Cardiac muscle cell (in vitro differentiated cells and primary cell): Measurements from ENCODE around the gene KATNIP. TPM values are rescaled to one million over a fixed set of nuclear protein-coding genes. Genes with fewer than 3 reads are reported as not detected.
A peak's percentile ranks its signal among the peaks of the same experiment; 100 is the strongest.

Experiments
- DNase-seq, 2 donors: peaks; one replicate each; pipeline versions ENCODE4 v3.0.0 to v3.0.0-alpha.2; 2010 to 2017; ENCODE audit warnings: low read depth in 1 of 2, low spot score in 1 of 2
- H3K27ac ChIP-seq: fragments of 200-600 bp; sonication (generic); 2 replicates; pipeline ENCODE4 v1.5.1; 2016
- H3K27me3 ChIP-seq: fragments of 200-600 bp; sonication (generic); 2 replicates; pipeline ENCODE4 v1.6.0; 2016; ENCODE audit warnings: control low read depth
- H3K36me3 ChIP-seq: fragments of 200-600 bp; sonication (generic); 2 replicates; pipeline ENCODE4 v1.5.1; 2016; ENCODE audit warnings: control low read depth
- H3K4me1 ChIP-seq: fragments of 200-600 bp; sonication (generic); 2 replicates; pipeline ENCODE4 v1.8.1; 2017; ENCODE audit warnings: low read depth, mild to moderate bottlenecking, mixed run types
- H3K4me3 ChIP-seq: fragments of 200-600 bp; sonication (generic); 2 replicates; pipeline ENCODE4 v1.5.1; 2016; ENCODE audit warnings: mild to moderate bottlenecking
- H3K9me3 ChIP-seq: fragments of 200-600 bp; sonication (generic); 2 replicates; pipeline ENCODE4 v1.5.1; 2017; ENCODE audit warnings: low read depth, mild to moderate bottlenecking, control low read depth
- polyA plus RNA-seq: library from polyadenylated mRNA; unstranded; fragments of >200 nt; fragmentation: Nextera tagmentation; extraction: Ambion mirVana; gene quantifications from 2 replicates; pipeline ENCODE4 v1.2.1, GENCODE V29; 2016
- total RNA-seq: library from RNA; depleted of rRNA; stranded (reverse); fragments of >200 nt; gene quantifications from 2 replicates; pipeline ENCODE4 v1.2.3, GENCODE V29; 2016
- TF ChIP-seq, protein P1 (sequence below): IDR thresholded peaks from 2 replicates; pipeline ENCODE4 v1.5.1; 2012; ENCODE audit warnings: low read depth, mild to moderate bottlenecking, low read length

KATNIP gene
- total and polyA plus RNA-seq, 2 experiments from 2014 or later = 10.8 to 24.1 TPM

DNA sequence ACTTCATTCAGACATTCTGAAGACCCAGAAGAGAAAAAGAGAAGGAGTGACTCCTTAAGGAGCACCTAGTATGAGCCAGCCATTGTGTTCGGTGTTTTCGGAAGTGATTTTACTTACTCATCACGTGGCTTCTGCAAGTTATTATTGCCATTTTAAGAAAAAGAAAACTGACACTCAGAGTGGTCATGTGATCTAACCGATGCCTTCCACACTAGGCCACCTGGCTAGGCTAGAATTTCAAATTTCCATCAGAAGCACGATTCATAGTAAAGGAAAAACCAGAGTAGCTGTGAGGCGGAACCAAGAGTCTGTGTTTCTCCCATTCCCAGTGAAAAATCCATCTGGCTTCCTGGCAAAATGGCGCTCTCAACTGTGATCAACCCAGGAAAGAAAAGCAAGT, 32.3 kb upstream of the KATNIP start:
- Histone ChIP-seq H3K27ac (peak overlapping the region; percentile 57), H3K9me3 (no peaks in the 10 kb centered on the region), H3K36me3 (peaks cover 5% of the 10 kb centered on the region), H3K4me3 (no peak overlapping the region), H3K27me3 (no peaks in the 10 kb centered on the region), H3K4me1 (peaks cover 24% of the 10 kb centered on the region)
- DNase-seq = no peak
- TF ChIP-seq, protein P1, sequence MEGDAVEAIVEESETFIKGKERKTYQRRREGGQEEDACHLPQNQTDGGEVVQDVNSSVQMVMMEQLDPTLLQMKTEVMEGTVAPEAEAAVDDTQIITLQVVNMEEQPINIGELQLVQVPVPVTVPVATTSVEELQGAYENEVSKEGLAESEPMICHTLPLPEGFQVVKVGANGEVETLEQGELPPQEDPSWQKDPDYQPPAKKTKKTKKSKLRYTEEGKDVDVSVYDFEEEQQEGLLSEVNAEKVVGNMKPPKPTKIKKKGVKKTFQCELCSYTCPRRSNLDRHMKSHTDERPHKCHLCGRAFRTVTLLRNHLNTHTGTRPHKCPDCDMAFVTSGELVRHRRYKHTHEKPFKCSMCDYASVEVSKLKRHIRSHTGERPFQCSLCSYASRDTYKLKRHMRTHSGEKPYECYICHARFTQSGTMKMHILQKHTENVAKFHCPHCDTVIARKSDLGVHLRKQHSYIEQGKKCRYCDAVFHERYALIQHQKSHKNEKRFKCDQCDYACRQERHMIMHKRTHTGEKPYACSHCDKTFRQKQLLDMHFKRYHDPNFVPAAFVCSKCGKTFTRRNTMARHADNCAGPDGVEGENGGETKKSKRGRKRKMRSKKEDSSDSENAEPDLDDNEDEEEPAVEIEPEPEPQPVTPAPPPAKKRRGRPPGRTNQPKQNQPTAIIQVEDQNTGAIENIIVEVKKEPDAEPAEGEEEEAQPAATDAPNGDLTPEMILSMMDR = no peak

DNA sequence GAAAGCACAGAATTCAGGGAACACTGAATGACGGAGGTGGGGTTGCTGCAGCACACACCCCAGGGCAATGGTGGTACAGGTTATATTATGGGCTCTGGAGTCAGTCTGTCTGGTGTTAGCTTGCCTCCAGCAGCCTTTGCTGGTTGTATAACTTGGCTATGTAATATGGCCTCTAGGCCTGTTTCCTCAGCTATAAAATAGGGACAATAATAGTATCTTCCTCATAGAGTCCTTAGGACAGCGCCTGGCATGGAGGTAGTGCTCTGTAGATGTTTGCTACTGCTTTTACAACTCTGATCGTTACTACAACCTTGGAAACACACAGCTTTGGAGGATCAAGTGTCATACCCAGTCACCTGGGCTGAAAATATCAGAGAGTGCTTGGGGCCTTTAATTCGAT, 31.7 kb upstream of the KATNIP start:
- H3K27ac ChIP-seq = peak overlapping the region; percentile 12
- H3K4me3 ChIP-seq = no peak overlapping the region
- peaks cover 8% of the 10 kb centered on the region for H3K36me3 ChIP-seq

DNA sequence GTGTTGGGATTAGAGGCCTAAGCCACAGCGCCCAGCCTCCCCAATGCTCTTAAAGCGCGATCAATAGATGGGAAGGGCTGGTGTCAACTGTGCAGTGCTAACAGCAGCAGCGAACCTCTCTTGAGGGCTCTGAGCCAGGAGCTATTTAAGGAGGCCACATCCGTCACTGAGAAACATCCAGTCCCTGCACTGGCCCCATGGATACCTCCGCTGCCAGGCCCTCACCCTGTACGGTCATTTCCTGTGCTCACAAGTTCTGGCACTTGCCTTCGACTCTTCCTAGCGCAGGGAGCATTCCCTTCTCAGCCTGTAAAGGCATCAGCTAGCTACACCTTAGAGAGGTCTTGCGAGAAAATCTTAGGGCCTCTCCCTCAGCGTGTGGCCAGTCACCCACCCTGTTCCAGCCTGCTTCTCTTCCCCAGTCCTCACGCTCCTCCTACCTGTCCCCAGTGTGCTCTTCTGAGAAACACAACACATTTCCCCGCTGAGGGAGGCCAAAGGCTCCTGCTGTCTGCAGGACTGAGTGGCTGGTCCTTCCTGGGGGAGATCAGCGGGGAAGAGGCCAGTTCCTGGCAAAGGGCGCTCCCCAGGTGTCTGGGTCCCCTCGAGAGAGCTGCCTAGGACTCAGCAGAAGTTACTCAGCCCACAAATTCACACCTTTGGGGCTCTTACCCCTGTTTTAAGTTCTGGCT, 28.8 kb upstream of the KATNIP start:
- no peak overlapping the region for H3K4me3 ChIP-seq
- H3K36me3 ChIP-seq = peaks cover 9% of the 10 kb centered on the region
- no peaks in the 10 kb centered on the region for H3K9me3 ChIP-seq
- TF ChIP-seq, protein P1 = no peak
- H3K27me3 ChIP-seq = no peaks in the 10 kb centered on the region
- peak; percentile 78 to 82 for DNase-seq
- H3K27ac ChIP-seq = peak overlapping the region; percentile 97
- H3K4me1 ChIP-seq = peaks cover 27% of the 10 kb centered on the region

More for the DNA sequence above, 31.7 kb upstream of the KATNIP start:
- TF ChIP-seq, protein P1 = no peak
- Histone ChIP-seq H3K27me3 (no peaks in the 10 kb centered on the region), H3K9me3 (no peaks in the 10 kb centered on the region), H3K4me1 (peaks cover 24% of the 10 kb centered on the region)
- DNase-seq = no peak

DNA sequence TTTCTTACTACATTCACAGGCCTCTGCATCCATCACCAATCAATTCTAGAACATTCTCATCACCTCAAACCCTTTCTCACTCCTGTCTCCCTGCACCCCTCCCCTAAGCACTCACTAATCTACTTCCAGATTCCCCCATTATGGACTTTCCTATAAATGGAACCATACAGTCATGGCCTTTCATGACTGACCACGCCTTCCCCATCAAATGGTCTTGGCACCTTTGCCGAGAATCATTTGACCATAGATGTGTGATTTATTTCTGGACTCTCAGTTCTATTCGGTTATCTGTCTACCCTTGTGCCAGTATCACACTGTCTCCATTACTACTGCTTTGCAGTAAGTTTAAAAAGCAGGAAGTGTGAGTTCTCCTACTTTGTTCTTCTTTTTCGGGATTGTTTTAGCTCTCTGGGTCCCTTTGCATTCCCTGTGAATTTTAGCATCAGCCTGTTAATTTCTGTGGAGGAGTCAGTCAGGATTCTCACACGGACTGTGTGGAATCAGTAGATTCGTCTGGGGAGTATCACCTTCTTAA, 27.7 kb upstream of the KATNIP start:
- Histone ChIP-seq H3K4me3 (no peak overlapping the region), H3K27me3 (no peaks in the 10 kb centered on the region), H3K4me1 (peaks cover 32% of the 10 kb centered on the region), H3K9me3 (no peaks in the 10 kb centered on the region), H3K36me3 (peaks cover 16% of the 10 kb centered on the region), H3K27ac (peak overlapping the region; percentile 97)
- DNase-seq = no peak
- TF ChIP-seq, protein P1 = no peak

DNA sequence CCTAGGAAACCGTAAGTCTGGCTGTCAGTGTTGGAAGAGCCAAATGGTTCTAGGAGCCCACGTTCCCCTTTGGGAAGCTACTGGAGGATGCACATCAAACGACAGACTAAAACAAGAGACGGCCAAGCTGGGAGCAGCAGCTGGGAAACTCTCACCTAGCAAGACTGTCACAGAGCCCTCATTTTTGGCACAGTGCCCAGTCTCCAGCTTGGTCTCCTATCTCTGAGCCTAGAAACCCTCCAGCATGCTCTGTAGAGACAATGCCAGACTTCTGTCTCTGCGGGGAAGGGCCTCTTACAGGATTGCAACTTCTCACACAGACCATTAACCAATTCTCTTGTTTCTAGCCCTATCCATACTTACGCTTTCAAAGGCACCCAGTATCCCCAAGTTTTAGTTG, 23.8 kb upstream of the KATNIP start:
- peaks cover 25% of the 10 kb centered on the region for H3K4me1 ChIP-seq
- H3K4me3 ChIP-seq = no peak overlapping the region
- peaks cover 42% of the 10 kb centered on the region for H3K36me3 ChIP-seq
- TF ChIP-seq, protein P1 = no peak
- no peaks in the 10 kb centered on the region for H3K9me3 ChIP-seq
- peak overlapping the region; percentile 66 for H3K27ac ChIP-seq
- peak; percentile 24 to 86 for DNase-seq
- H3K27me3 ChIP-seq = no peaks in the 10 kb centered on the region
